Left ventricle myocardium inferior (tissue), 1 donor: ENCODE data around the gene TBCCD1. TPM values are rescaled to one million over a fixed set of nuclear protein-coding genes. Genes with fewer than 3 reads are reported as not detected.

Source experiments
- DNase-seq: peaks from one replicate; pipeline ENCODE4 v3.0.0-alpha.2; 2020
- H3K27ac ChIP-seq: fragments of 200-600 bp; replicated peaks from 2 replicates; pipeline ENCODE4 v1.8.0; 2021
- H3K27me3 ChIP-seq: fragments of 200-600 bp; 2 replicates; pipeline ENCODE4 v1.8.0; 2021; ENCODE audit warnings: low read depth
- H3K36me3 ChIP-seq: fragments of 200-600 bp; 2 replicates; pipeline ENCODE4 v1.8.0; 2021
- H3K4me1 ChIP-seq: fragments of 200-600 bp; 2 replicates; pipeline ENCODE4 v1.8.0; 2021
- H3K4me3 ChIP-seq: fragments of 200-600 bp; 2 replicates; pipeline ENCODE4 v1.8.0; 2021; ENCODE audit warnings: mild to moderate bottlenecking, moderate library complexity
- H3K9me3 ChIP-seq: fragments of 200-600 bp; replicated peaks from 2 replicates; pipeline ENCODE4 v1.8.0; 2021
- CTCF ChIP-seq: fragments of 200-600 bp; IDR thresholded peaks from 2 replicates; pipeline ENCODE4 v1.8.0; 2021; ENCODE audit warnings: antibody characterized with exemption, mild to moderate bottlenecking, borderline replicate concordance
- intact Hi-C: fragments of 100-400 bp; cut with micrococcal nuclease; formaldehyde crosslinking; loops from one replicate; pipeline ENCODE4 v1.11.0; 2022
- total RNA-seq: library from RNA; stranded (reverse); fragmentation: NEBNext Ultra II Directional; extraction: Animal tissue kit (Norgen Biotek cat#: 25700); gene quantifications from one replicate; pipeline ENCODE4 v1.2.1, GENCODE V29; 2021
- donor health status: DM: no; HTN: yes; CAD: no; lungs with severe emphysema.

The TBCCD1 gene
- total RNA-seq, 1 donor from 2014 or later, result 6.2 TPM

DNA sequence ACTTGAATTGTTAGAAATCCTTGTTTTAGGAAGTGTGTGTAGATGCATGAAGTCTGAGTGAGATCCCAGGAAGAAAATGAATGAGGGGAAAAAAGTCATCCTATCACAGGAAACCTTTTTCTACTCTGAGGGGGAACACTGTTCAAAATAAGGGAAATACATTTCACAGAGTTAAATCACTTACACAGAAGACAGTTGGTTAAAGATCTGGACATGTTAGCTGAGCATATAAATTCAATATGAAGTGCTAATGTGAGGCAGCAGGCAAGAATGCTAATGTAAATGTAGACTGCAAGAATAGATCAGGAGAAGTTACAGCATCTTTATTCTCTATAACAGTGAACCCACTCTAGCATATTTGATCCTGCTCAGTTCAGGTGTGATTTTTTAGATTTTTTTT is 2.6 kb downstream of the TBCCD1 start:
- DNase-seq, result no peak
- Histone ChIP-seq H3K4me3 (no peak overlapping the region), H3K27me3 (no peaks in the 10 kb centered on the region), H3K9me3 (no peaks in the 10 kb centered on the region), H3K27ac (no peak overlapping the region), H3K4me1 (peaks cover 80% of the 10 kb centered on the region), H3K36me3 (no peaks in the 10 kb centered on the region)
- intact Hi-C loops, result no loop called here
- TF ChIP-seq CTCF, result no peak

DNA sequence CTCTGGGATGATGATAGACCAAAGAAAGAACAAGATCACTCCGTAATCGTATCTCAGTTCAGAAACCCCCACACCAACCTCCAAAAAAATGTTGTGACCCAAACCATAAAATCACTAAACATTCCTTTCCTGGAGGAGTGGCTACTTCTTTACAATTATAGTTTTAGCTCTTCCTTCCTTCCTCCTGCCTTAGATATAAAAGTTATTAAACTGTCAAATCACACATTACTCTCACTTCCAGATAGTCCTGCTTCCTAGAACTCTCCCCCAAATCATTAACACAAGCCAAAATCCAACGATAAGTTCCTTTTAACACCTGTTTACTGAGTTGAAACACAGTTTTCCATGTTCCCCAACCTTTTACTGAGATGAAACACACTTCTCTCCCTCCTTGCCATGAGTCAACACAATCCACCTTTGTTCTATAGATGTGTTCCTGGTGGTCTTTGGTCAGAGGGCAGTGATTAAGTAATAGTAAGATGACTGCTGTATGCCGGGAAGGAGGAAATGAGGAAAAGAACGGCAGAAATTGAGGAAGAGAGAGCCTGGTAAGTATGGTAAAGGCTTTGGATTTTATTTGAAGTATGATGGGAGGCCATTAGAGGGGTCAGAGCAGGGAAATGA is 14.6 kb downstream of the TBCCD1 start:
- Histone ChIP-seq H3K27ac (no peak overlapping the region), H3K27me3 (no peaks in the 10 kb centered on the region), H3K4me3 (no peak overlapping the region), H3K9me3 (no peaks in the 10 kb centered on the region), H3K36me3 (peaks cover 88% of the 10 kb centered on the region), H3K4me1 (no peaks in the 10 kb centered on the region)
- no peak for TF ChIP-seq CTCF
- no peak for DNase-seq
- intact Hi-C loops, result no loop called here

DNA sequence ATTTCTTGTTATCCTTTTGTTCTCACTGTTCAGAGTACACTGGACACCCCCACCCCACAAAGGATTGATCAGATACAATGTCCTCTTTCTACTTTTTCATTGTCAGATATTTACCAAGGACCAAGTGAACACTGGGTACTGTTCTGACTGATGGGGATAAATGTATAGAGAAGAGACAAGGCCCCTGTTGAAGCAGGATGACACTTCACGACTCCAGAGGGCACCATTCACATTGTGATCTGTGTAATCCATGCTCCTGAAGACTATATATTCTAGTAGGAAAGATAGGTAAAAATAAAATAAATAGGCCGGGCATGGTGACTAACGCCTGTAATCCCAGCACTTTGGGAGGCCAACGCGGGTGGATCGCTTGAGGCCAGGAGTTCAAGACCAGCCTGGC is 15.8 kb downstream of the TBCCD1 start:
- Histone ChIP-seq H3K27ac (no peak overlapping the region), H3K4me1 (no peaks in the 10 kb centered on the region), H3K27me3 (no peaks in the 10 kb centered on the region), H3K4me3 (no peak overlapping the region), H3K9me3 (no peaks in the 10 kb centered on the region), H3K36me3 (peaks cover 83% of the 10 kb centered on the region)
- intact Hi-C loops, result no loop called here
- no peak for TF ChIP-seq CTCF
- no peak for DNase-seq

GRCh38 chr3:186549497-186549896 is 17.6 kb downstream of the TBCCD1 start:
- Histone ChIP-seq H3K27ac (no peak overlapping the region), H3K36me3 (peaks cover 83% of the 10 kb centered on the region), H3K4me1 (no peaks in the 10 kb centered on the region), H3K9me3 (no peaks in the 10 kb centered on the region), H3K27me3 (no peaks in the 10 kb centered on the region), H3K4me3 (no peak overlapping the region)
- no peak for DNase-seq
- intact Hi-C loops, result loop anchor here (10.0 kb wide), 1 partner anchor 295 kb away; no protein-coding TSS in a partner anchor
- TF ChIP-seq CTCF, result no peak

GRCh38 chr3:186544281-186544680 is 22.9 kb downstream of the TBCCD1 start, which contains the start of gene CRYGS:
TSS of gene CRYGS (minus strand) at chr3:186544380. CDS start at chr3:186544326, 54 bp downstream.
- no peak within 1 kb of the TSS for H3K27ac ChIP-seq
- peaks cover 10% of the 10 kb centered on the region for H3K4me1 ChIP-seq
- H3K9me3 ChIP-seq, result no peaks in the 10 kb centered on the region
- no peak within 1 kb of the TSS for H3K4me3 ChIP-seq
- intact Hi-C loops, result loop anchor here (5.0 to 10.0 kb wide), 2 partner anchors 289 to 562 kb away; no protein-coding TSS in a partner anchor
- no peak for DNase-seq
- H3K27me3 ChIP-seq, result no peaks in the 10 kb centered on the region
- peaks cover 49% of the 10 kb centered on the region for H3K36me3 ChIP-seq
- TF ChIP-seq CTCF, result no peak
